HCT116 (cell line): ENCODE data around the gene NPPC. TPM values are rescaled to one million over a fixed set of nuclear protein-coding genes. Genes with fewer than 3 reads are reported as not detected.

Source experiments
- ATAC-seq: fragments of 200-7000 bp; cut with Tn5 transposase; 2 replicates; pipeline ENCODE4 v1.9.1; 2020; ENCODE audit warnings: mild to moderate bottlenecking, moderate library complexity
- BruUV-seq: library from RNA; stranded (reverse); fragments of 400-500 nt; replicated peaks from 2 replicates; lab custom pipeline; 2021; lab: Mats Ljungman, UMichigan
- CTCF ChIA-PET: fragments of 300-600 bp; sonication (Branson Sonifier 250); formaldehyde crosslinking; loops from one replicate; lab custom pipeline; 2021; ENCODE audit warnings: antibody characterized with exemption; lab: Charles Lee
- POLR2A ChIA-PET: fragments of 300-600, 350-600 bp; sonication (Branson Sonifier 250); formaldehyde crosslinking; loops from one replicate; lab custom pipeline; 2021; ENCODE audit warnings: antibody characterized with exemption; lab: Charles Lee
- RAD21 ChIA-PET, 2 experiments: fragments of 300-600 bp; sonication (Branson Sonifier 250); formaldehyde crosslinking; loops; one replicate each; lab custom pipeline; 2023; ENCODE audit warnings: low total read pairs in 2 of 2; ENCODE audit not compliant: uncharacterized antibody in 2 of 2, unreplicated experiment in 2 of 2, low non-redundant PET in 1 of 2; lab: Charles Lee
- DNase-seq: peaks from one replicate; pipeline ENCODE4 v3.0.0-alpha.2; 2010; ENCODE audit warnings: low read depth, low spot score
- H2AFZ ChIP-seq: fragments of 200-600 bp; shearing (Covaris generic), sonication (generic); 2 replicates; pipeline ENCODE4 v1.6.1; 2017; ENCODE audit warnings: low read depth, mixed run types, mixed read lengths, antibody characterized with exemption, low read length; ENCODE audit not compliant: poor library complexity, severe bottlenecking
- H3K27ac ChIP-seq: 2 replicates; pipeline ENCODE4 v1.5.1; 2012; ENCODE audit warnings: low read depth, low read length
- H3K27me3 ChIP-seq: fragments of 200-600 bp; sonication (generic); 2 replicates; pipeline ENCODE4 v1.6.1; 2016; ENCODE audit warnings: mixed run types, low read length, mixed read lengths; ENCODE audit not compliant: insufficient read depth
- H3K36me3 ChIP-seq, 2 experiments: fragments of 200-500 bp in 1 of 2; fragments of 200-600 bp in 1 of 2; sonication (Bioruptor generic) in 1 of 2; sonication (generic) in 1 of 2; 2 replicates each; pipeline versions ENCODE4 v1.5.1 to v1.6.1; 2014 to 2016; ENCODE audit warnings: low read length in 2 of 2, inconsistent platforms in 1 of 2, mixed read lengths in 1 of 2, mixed run types in 1 of 2; ENCODE audit not compliant: insufficient read depth in 2 of 2, control insufficient read depth in 1 of 2
- H3K4me1 ChIP-seq, 2 experiments: fragments of 200-600 bp in 1 of 2; sonication (generic) in 1 of 2; 2 replicates each; pipeline versions ENCODE4 v1.5.1 to v1.6.1; 2012 to 2017; ENCODE audit warnings: low read length in 2 of 2, inconsistent platforms in 1 of 2, mild to moderate bottlenecking in 1 of 2, mixed read lengths in 1 of 2, mixed run types in 1 of 2, moderate library complexity in 1 of 2; ENCODE audit not compliant: insufficient read depth in 2 of 2, control insufficient read depth in 1 of 2
- H3K4me2 ChIP-seq: fragments of 200-600 bp; sonication (generic); 2 replicates; pipeline ENCODE4 v1.6.1; 2017; ENCODE audit warnings: mixed run types, low read length, mixed read lengths
- H3K4me3 ChIP-seq, 2 experiments: fragments of 200-600 bp in 1 of 2; sonication (generic) in 1 of 2; replicated peaks in 1 of 2; 2 replicates each; pipeline ENCODE4 v1.5.1; 2011 to 2016; ENCODE audit warnings: low read length in 2 of 2, control low read depth in 1 of 2, low read depth in 1 of 2, mild to moderate bottlenecking in 1 of 2, mixed read lengths in 1 of 2, mixed run types in 1 of 2
- H3K79me2 ChIP-seq: fragments of 200-600 bp; sonication (generic); 2 replicates; pipeline ENCODE4 v1.6.1; 2017; ENCODE audit warnings: mild to moderate bottlenecking, mixed run types, low read length, moderate library complexity, mixed read lengths; ENCODE audit not compliant: insufficient read depth
- H3K9ac ChIP-seq: fragments of 200-600 bp; sonication (generic); 2 replicates; pipeline ENCODE4 v1.6.1; 2016; ENCODE audit warnings: low read length, mixed read lengths
- H3K9me2 ChIP-seq: fragments of 200-600 bp; sonication (generic), shearing (Covaris generic); 2 replicates; pipeline ENCODE4 v1.6.1; 2017; ENCODE audit warnings: mixed run types, mild to moderate bottlenecking, moderate library complexity; ENCODE audit not compliant: insufficient read depth
- H3K9me3 ChIP-seq, 2 experiments: fragments of 200-500 bp in 1 of 2; fragments of 200-600 bp in 1 of 2; sonication (Bioruptor generic) in 1 of 2; sonication (generic) in 1 of 2; 2 replicates each; pipeline ENCODE4 v1.6.1; 2014 to 2017; ENCODE audit warnings: low read length in 2 of 2, mixed read lengths in 2 of 2, inconsistent platforms in 1 of 2, low read depth in 1 of 2, mild to moderate bottlenecking in 1 of 2, mixed run types in 1 of 2, moderate library complexity in 1 of 2; ENCODE audit not compliant: control insufficient read depth in 1 of 2, insufficient read depth in 1 of 2
- H4K20me1 ChIP-seq: fragments of 200-600 bp; sonication (generic), shearing (Covaris generic); 2 replicates; pipeline ENCODE4 v1.6.1; 2017; ENCODE audit warnings: mixed run types, mild to moderate bottlenecking, moderate library complexity; ENCODE audit not compliant: insufficient read depth
- CBX3 ChIP-seq: IDR thresholded peaks from 2 replicates; pipeline ENCODE4 v1.6.1; 2012; ENCODE audit warnings: low read depth
- EGR1 ChIP-seq: IDR thresholded peaks from 2 replicates; pipeline ENCODE4 v1.6.1; 2012; ENCODE audit warnings: low read depth
- EZH2 ChIP-seq: fragments of 200-600 bp; sonication (generic); IDR thresholded peaks from 2 replicates; pipeline ENCODE4 v1.6.1; 2017; ENCODE audit warnings: antibody characterized with exemption, mixed run types
- EZH2phosphoT487 ChIP-seq: fragments of 200-600 bp; IDR thresholded peaks from 2 replicates; pipeline ENCODE4 v1.6.1; 2018; ENCODE audit warnings: antibody characterized with exemption, borderline replicate concordance
- MAX ChIP-seq: IDR thresholded peaks from 2 replicates; pipeline ENCODE4 v1.6.1; 2012
- SP1 ChIP-seq: IDR thresholded peaks from 2 replicates; pipeline ENCODE4 v1.6.1; 2012; ENCODE audit warnings: low read depth
- SRF ChIP-seq: IDR thresholded peaks from 2 replicates; pipeline ENCODE4 v1.6.1; 2012; ENCODE audit warnings: low read depth
- TCF7L2 ChIP-seq: IDR thresholded peaks from 2 replicates; pipeline ENCODE4 v1.7.0; 2011; ENCODE audit warnings: borderline replicate concordance, inconsistent platforms; ENCODE audit not compliant: insufficient read depth, insufficient read length; ENCODE audit errors: extremely low read depth
- YY1 ChIP-seq: IDR thresholded peaks from 2 replicates; pipeline ENCODE4 v1.6.1; 2011; ENCODE audit warnings: low read length, low read depth, moderate library complexity, mild to moderate bottlenecking; ENCODE audit not compliant: insufficient replicate concordance; ENCODE audit errors: extremely low read depth
- intact Hi-C: fragments of 100-400 bp; cut with micrococcal nuclease; formaldehyde crosslinking; loops from 2 replicates; pipeline ENCODE4 v1.10.0; 2022
- total RNA-seq: library from RNA; stranded (reverse); gene quantifications from one replicate; pipeline ENCODE4 v1.2.1, GENCODE V29; 2021; ENCODE audit not compliant: unreplicated experiment

Gene NPPC
- total RNA-seq, 1 experiment from 2014 or later, result 0.52 TPM

DNA sequence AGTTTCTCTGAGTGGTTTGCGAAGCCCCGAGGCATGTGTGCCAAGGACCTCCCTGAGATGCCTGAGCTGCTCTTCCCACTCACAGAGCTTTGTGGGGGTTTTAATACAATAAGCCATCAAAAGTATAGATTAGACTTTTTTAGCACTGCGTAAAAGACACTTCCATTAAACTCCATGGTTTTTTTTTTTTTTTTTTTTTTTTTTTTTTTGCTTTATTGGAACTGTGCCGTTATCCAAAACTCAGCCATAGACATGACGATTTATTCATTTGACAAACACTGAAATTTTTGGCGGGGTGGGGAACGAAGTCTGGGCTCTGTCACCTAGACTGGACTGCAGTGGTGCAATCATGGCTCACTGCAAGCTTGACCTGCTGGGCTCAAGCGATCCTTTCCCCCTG is 18.4 kb downstream of the NPPC start:
- TF ChIP-seq EGR1 (no peak), TCF7L2 (no peak), MAX (no peak), EZH2 (no peak), SRF (no peak), EZH2phosphoT487 (no peak), CBX3 (no peak), YY1 (no peak)
- H3K27ac ChIP-seq, result no peak overlapping the region
- intact Hi-C loops, result no loop called here
- no peaks in the 10 kb centered on the region for H3K27me3 ChIP-seq
- DNase-seq (no peak), ATAC-seq (no peak)
- H3K9me3 ChIP-seq, result no peaks in the 10 kb centered on the region
- H3K9me2 ChIP-seq, result no peaks in the 10 kb centered on the region
- H3K79me2 ChIP-seq, result no peaks in the 10 kb centered on the region
- no peaks in the 10 kb centered on the region for H3K36me3 ChIP-seq
- ChIA-PET RAD21 (no interaction called here), POLR2A (no interaction called here), CTCF (interaction anchor here (0.7 to 3.4 kb wide), 5 partner anchors 17 to 532 kb away, joined by 3 to 21 read pairs (median 11); no protein-coding TSS in a partner anchor)
- no TSS peak for BruUV-seq
- H2AFZ ChIP-seq, result no peak overlapping the region
- no peak overlapping the region for H3K9ac ChIP-seq
- H3K4me1 ChIP-seq, result peaks cover 0 to 6% of the 10 kb centered on the region in 2 experiments; a peak in 1 of 4 replicates
- no peaks in the 10 kb centered on the region for H4K20me1 ChIP-seq
- no peak overlapping the region for H3K4me2 ChIP-seq
- H3K4me3 ChIP-seq, result no peak overlapping the region

DNA sequence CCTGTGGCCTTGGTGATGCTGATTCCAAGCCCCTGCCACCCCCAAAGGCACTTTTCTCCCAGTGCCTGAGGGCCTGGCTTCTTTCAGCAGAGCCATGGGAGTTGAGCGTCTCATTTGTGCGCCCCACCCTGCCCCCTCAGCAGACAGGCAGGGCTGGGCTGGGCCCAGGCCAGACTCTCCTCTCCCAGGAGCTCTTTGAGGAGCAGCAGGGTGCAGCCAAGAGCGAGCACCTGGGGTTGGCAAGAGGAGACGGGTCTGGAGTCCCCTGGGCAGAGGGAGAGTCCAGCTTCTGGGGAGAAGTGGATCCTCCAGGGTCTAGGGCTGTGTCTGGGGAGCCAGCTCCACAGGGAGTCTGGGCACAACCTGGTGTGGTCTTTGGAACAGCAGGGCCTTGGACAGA is 21.2 kb downstream of the NPPC start:
- BruUV-seq, result no TSS peak

More for the DNA sequence above, 21.2 kb downstream of the NPPC start:
- no peak for ATAC-seq
- Histone ChIP-seq H4K20me1 (no peaks in the 10 kb centered on the region), H3K79me2 (no peaks in the 10 kb centered on the region), H3K27ac (no peak overlapping the region), H3K4me3 (no peak overlapping the region), H3K36me3 (no peaks in the 10 kb centered on the region), H3K4me1 (peaks cover 7 to 19% of the 10 kb centered on the region in 2 experiments; a peak in 3 of 4 replicates), H3K4me2 (no peak overlapping the region), H3K9me2 (no peaks in the 10 kb centered on the region), H2AFZ (no peak overlapping the region), H3K9ac (no peak overlapping the region), H3K9me3 (no peaks in the 10 kb centered on the region), H3K27me3 (no peaks in the 10 kb centered on the region)
- ChIA-PET POLR2A (no interaction called here), CTCF (interaction anchor here (1.4 to 3.4 kb wide), 6 partner anchors 236 to 539 kb away, joined by 3 to 21 read pairs (median 8); no protein-coding TSS in a partner anchor), RAD21 (no interaction called here)
- intact Hi-C loops, result no loop called here
- TF ChIP-seq CBX3 (no peak), SP1 (no peak)
- no peak for DNase-seq
